GDM1 (cell line): ENCODE measurements around the gene ITPRID2.
"Not testable (repeated sequence)": the region's sequence is repeated elsewhere in the genome, so short reads cannot be mapped to it uniquely, and the experiment has no call there.

Experiments
- DNase-seq: peaks from one replicate; lab custom pipeline; 2025; lab: John Stamatoyannopoulos, UW

The ITPRID2 gene

GRCh38 chr2:181961167-181961566 is 69.6 kb downstream of the ITPRID2 start:
- not testable (repeated sequence) for DNase-seq

- DNase-seq: no peak
These were observed 70.6 kb downstream of the ITPRID2 start for GRCh38 chr2:181962142-181962541.

DNA sequence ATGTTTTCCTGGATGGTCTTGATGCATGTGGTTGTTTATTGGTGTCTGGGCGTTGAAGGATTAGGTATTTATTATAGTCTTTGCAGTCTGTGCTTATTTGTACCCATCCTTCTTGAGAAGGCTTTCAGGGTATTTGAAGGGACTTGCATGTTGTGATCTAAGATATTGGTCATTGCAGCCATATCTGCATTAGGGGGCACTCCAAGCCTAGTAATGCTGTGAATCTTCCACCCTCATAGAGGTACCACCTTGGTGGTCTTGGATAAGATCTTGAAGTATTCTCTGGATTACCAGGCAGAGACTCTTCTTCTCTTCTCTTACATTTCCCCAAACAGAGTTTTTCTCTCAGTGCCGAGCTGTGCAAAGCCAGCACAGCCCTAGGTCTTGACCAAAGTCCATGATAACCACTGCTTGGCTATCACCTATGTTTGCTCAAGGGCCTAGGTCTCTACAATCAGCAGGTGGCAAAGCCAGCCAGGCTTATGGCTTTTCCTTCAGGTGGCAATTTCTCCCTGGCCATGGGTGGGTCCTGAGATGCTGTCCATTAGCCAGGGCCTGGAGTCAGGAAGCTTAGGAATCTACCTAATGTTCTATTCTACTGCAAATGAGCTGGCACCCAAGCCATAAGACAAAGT is 78.7 kb downstream of the ITPRID2 start:
- no peak for DNase-seq

GRCh38 chr2:181971032-181971431 is 79.5 kb downstream of the ITPRID2 start:
- no peak for DNase-seq

- no peak for DNase-seq
These were observed 81.1 kb downstream of the ITPRID2 start for GRCh38 chr2:181972431-181973170.

- DNase-seq: no peak
These were observed 81.7 kb downstream of the ITPRID2 start for GRCh38 chr2:181973171-181973783.

GRCh38 chr2:181977661-181978350 is 86.3 kb downstream of the ITPRID2 start:
- no peak for DNase-seq

GRCh38 chr2:181978351-181979150 is 87.0 kb downstream of the ITPRID2 start:
- DNase-seq: no peak
